A549 (cell line): ENCODE data around the gene EID1.

Experiments
- ATOH8 ChIP-seq: fragments of 250-450 bp; sonication (Bioruptor Pico); IDR thresholded peaks from 2 replicates; pipeline ENCODE4 v1.5.0; 2020; ENCODE audit warnings: low read depth, mild to moderate bottlenecking, moderate library complexity
- BCL3 ChIP-seq: fragments of >200 bp; sonication (Bioruptor Twin); formaldehyde crosslinking; IDR thresholded peaks from 3 replicates; pipeline ENCODE4 v1.6.1; 2016
- CBX2 ChIP-seq: fragments of 200-600 bp; sonication (generic); IDR thresholded peaks from 2 replicates; pipeline ENCODE4 v1.6.1; 2016; ENCODE audit warnings: low read depth, mild to moderate bottlenecking, borderline replicate concordance
- CEBPB ChIP-seq, 2 experiments: fragments of >200 bp in 1 of 2; sonication (Bioruptor Twin) in 1 of 2; formaldehyde crosslinking in 1 of 2; IDR thresholded peaks; 2 replicates each; pipeline ENCODE4 v1.6.1; 2012 to 2016
- CHD2 ChIP-seq: fragments of 150-350 bp; IDR thresholded peaks from 2 replicates; pipeline ENCODE4 v1.6.1; 2014; ENCODE audit warnings: low read length; ENCODE audit not compliant: partially characterized antibody
- CTCF ChIP-seq: fragments of >200 bp; sonication (Bioruptor Twin); formaldehyde crosslinking; IDR thresholded peaks from 3 replicates; pipeline ENCODE4 v1.5.1; 2016
- ELK1 ChIP-seq: fragments of 150-350 bp; IDR thresholded peaks from 2 replicates; pipeline ENCODE4 v1.6.1; 2014; ENCODE audit warnings: low read depth, mild to moderate bottlenecking, low read length
- NFE2L2 ChIP-seq: fragments of 150-350 bp; conservative IDR thresholded peaks from 2 replicates; pipeline ENCODE4 v1.6.1; 2014; ENCODE audit warnings: low read length
- POLR2AphosphoS2 ChIP-seq: conservative IDR thresholded peaks from 2 replicates; pipeline ENCODE4 v1.6.1; 2012; ENCODE audit warnings: low read length, improper control_type of control experiment, inconsistent platforms
- RAD21 ChIP-seq, 2 experiments: fragments of >200 bp in 1 of 2; sonication (Bioruptor Twin) in 1 of 2; formaldehyde crosslinking in 1 of 2; IDR thresholded peaks in 1 of 2; conservative IDR thresholded peaks in 1 of 2; 2 replicates in 1 of 2; 3 replicates in 1 of 2; pipeline ENCODE4 v1.6.1; 2012 to 2018; ENCODE audit warnings: inconsistent platforms in 1 of 2
- REST ChIP-seq: fragments of 200-600 bp; sonication (generic); IDR thresholded peaks from 2 replicates; pipeline ENCODE4 v1.6.1; 2016; ENCODE audit warnings: antibody characterized with exemption, mild to moderate bottlenecking, moderate library complexity
- RFX5 ChIP-seq: fragments of 450-650 bp; IDR thresholded peaks from 2 replicates; pipeline ENCODE4 v1.7.1; 2014; ENCODE audit warnings: antibody characterized with exemption, mild to moderate bottlenecking, moderate library complexity
- RNF2 ChIP-seq: fragments of 200-600 bp; sonication (generic); IDR thresholded peaks from 2 replicates; pipeline ENCODE4 v1.6.1; 2016; ENCODE audit warnings: low read depth, mild to moderate bottlenecking, antibody characterized with exemption, moderate library complexity, borderline replicate concordance

GRCh38 chr15:48929661-48930060 lies 51.7 kb downstream of the EID1 start:
- TF ChIP-seq REST (no peak), CHD2 (no peak), CEBPB (IDR thresholded peaks at IDR 0.05) (no peak), CTCF (no peak), RAD21 (conservative IDR thresholded peaks at IDR 0.05 in 1 of 2, IDR thresholded peaks at IDR 0.05 in 1 of 2) (no peak), ELK1 (no peak), ATOH8 (CRISPR knock-in tag) (no peak), NFE2L2 (no peak), BCL3 (no peak), RNF2 (no peak), POLR2AphosphoS2 (no peak), RFX5 (no peak), CBX2 (no peak)
